ENCODE data around the gene COG4.

COG4 gene

DNA sequence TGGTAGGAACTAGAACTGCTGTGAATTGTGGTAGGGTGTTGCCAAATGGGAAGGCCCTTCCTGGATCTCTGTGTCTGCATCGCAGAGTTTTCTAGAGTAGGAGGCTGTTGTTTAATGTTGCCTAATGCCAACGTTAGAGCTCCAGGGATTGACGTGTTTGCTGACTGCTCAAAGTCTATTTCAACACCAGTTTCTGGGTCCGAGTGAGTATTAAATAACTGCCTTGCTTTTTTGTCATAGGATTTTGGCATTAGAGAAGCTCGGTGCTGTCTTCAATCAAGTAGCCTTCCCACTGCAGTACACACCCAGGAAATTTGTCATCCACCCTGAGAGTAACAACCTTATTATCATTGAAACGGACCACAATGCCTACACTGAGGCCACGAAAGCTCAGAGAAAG, 40.3 kb upstream of the COG4 start:
- Histone ChIP-seq H2AFZ (ENCODE audit: low read depth, low read length) (no peak overlapping the region), H3K9ac (ENCODE audit: low read length) (no peak overlapping the region), H3K4me1 (ENCODE audit: low read length) (no peaks in the 10 kb centered on the region), H3K79me2 (ENCODE audit: low read length) (peaks cover 39% of the 10 kb centered on the region), H3K36me3 (replicated peaks; ENCODE audit: low read depth, low read length) (peaks cover 82% of the 10 kb centered on the region), H4K20me1 (ENCODE audit: insufficient read depth, low read length) (peaks cover 52% of the 10 kb centered on the region), H3K27me3 (ENCODE audit: low read depth, low read length) (no peaks in the 10 kb centered on the region), H3K27ac (ENCODE audit: low read length) (no peak overlapping the region), H3K4me3 (ENCODE audit: low read length) (no peak overlapping the region), H3K9me3 (ENCODE audit: insufficient read depth, low read length) (no peaks in the 10 kb centered on the region), H3K4me2 (ENCODE audit: low read length) (no peak overlapping the region)
- TF ChIP-seq, protein P1, sequence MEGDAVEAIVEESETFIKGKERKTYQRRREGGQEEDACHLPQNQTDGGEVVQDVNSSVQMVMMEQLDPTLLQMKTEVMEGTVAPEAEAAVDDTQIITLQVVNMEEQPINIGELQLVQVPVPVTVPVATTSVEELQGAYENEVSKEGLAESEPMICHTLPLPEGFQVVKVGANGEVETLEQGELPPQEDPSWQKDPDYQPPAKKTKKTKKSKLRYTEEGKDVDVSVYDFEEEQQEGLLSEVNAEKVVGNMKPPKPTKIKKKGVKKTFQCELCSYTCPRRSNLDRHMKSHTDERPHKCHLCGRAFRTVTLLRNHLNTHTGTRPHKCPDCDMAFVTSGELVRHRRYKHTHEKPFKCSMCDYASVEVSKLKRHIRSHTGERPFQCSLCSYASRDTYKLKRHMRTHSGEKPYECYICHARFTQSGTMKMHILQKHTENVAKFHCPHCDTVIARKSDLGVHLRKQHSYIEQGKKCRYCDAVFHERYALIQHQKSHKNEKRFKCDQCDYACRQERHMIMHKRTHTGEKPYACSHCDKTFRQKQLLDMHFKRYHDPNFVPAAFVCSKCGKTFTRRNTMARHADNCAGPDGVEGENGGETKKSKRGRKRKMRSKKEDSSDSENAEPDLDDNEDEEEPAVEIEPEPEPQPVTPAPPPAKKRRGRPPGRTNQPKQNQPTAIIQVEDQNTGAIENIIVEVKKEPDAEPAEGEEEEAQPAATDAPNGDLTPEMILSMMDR (IDR thresholded peaks at IDR 0.05; ENCODE audit: low read depth, low read length) = no peak
- no peak for TF ChIP-seq EZH2phosphoT487 (IDR thresholded peaks at IDR 0.05; ENCODE audit: low read depth)

DNA sequence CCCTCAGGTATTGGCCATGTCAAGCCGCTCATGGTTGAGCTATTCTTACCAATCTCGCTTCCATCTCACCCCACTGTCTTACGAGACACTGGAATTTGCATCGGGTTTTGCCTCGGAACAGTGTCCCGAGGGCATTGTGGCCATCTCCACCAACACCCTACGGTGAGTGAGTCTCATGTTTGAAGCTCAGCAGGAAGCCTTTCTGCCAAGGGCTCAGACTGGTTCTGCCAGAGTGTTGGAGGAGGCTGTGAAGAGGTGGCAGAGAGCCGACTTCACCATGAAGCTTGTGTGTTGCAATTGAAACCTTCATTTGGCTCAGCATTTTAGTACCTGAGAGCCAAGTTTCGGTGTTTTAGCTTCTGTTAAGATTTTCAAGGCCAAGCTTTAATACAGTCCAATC, 38.3 kb upstream of the COG4 start:
- Histone ChIP-seq H3K9ac (ENCODE audit: low read length) (no peak overlapping the region), H3K4me2 (ENCODE audit: low read length) (no peak overlapping the region), H4K20me1 (ENCODE audit: insufficient read depth, low read length) (peaks cover 45% of the 10 kb centered on the region), H3K79me2 (ENCODE audit: low read length) (peaks cover 46% of the 10 kb centered on the region), H3K27me3 (ENCODE audit: low read depth, low read length) (no peaks in the 10 kb centered on the region), H3K4me1 (ENCODE audit: low read length) (no peaks in the 10 kb centered on the region), H3K27ac (ENCODE audit: low read length) (no peak overlapping the region), H3K9me3 (ENCODE audit: insufficient read depth, low read length) (no peaks in the 10 kb centered on the region), H3K4me3 (ENCODE audit: low read length) (no peak overlapping the region), H3K36me3 (replicated peaks; ENCODE audit: low read depth, low read length) (peaks cover 85% of the 10 kb centered on the region), H2AFZ (ENCODE audit: low read depth, low read length) (no peak overlapping the region)
- TF ChIP-seq, protein P1 (IDR thresholded peaks at IDR 0.05; ENCODE audit: low read depth, low read length) = no peak
- TF ChIP-seq EZH2phosphoT487 (IDR thresholded peaks at IDR 0.05; ENCODE audit: low read depth) = no peak

DNA sequence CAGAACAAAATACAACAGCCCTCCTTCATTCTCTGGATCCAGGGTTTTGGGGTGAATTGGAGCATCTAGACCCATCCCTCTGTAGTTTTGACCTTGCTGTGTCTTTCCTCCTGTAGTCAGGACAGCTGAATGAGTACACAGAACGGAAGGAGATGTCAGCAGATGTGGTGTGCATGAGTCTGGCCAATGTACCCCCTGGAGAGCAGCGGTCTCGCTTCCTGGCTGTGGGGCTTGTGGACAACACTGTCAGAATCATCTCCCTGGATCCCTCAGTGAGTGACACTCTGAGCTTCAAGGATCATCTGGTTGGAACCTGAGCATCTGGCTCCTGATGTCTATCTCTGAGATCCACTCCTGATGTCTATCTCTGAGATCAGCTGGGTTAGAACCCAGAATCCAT, 32.7 kb upstream of the COG4 start:
- H3K27me3 ChIP-seq (ENCODE audit: low read depth, low read length) = no peaks in the 10 kb centered on the region
- H4K20me1 ChIP-seq (ENCODE audit: insufficient read depth, low read length) = peaks cover 66% of the 10 kb centered on the region
- H3K9me3 ChIP-seq (ENCODE audit: insufficient read depth, low read length) = no peaks in the 10 kb centered on the region
- H3K9ac ChIP-seq (ENCODE audit: low read length) = no peak overlapping the region
- no peak overlapping the region for H2AFZ ChIP-seq (ENCODE audit: low read depth, low read length)
- H3K4me1 ChIP-seq (ENCODE audit: low read length) = no peaks in the 10 kb centered on the region
- H3K36me3 ChIP-seq (replicated peaks; ENCODE audit: low read depth, low read length) = peaks cover 84% of the 10 kb centered on the region
- no peak overlapping the region for H3K4me2 ChIP-seq (ENCODE audit: low read length)
- TF ChIP-seq, protein P1 (IDR thresholded peaks at IDR 0.05; ENCODE audit: low read depth, low read length) = no peak
- no peak for TF ChIP-seq EZH2phosphoT487 (IDR thresholded peaks at IDR 0.05; ENCODE audit: low read depth)
- peaks cover 71% of the 10 kb centered on the region for H3K79me2 ChIP-seq (ENCODE audit: low read length)
- no peak overlapping the region for H3K4me3 ChIP-seq (ENCODE audit: low read length)
- H3K27ac ChIP-seq (ENCODE audit: low read length) = no peak overlapping the region

DNA sequence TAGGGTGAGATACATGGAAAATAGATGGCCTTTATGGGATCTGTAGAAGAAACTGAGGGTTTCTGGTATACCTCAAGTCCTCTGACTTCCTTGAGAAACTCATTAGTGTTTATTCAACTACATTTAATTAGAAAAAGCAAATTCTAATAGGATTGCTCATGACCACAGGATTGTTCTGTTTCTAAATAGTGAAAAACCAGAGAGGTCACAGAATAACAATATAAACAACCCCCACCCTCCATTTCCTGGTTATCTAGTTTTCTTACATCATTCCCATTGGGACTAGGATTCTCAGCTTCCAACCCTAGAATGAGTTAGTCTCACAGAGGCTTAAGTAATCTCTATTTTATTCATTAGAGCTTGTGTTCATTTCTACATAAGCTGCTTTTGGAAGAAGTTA, 30.3 kb upstream of the COG4 start:
- Histone ChIP-seq H3K27me3 (ENCODE audit: low read depth, low read length) (no peaks in the 10 kb centered on the region), H3K9me3 (ENCODE audit: insufficient read depth, low read length) (no peaks in the 10 kb centered on the region), H3K9ac (ENCODE audit: low read length) (no peak overlapping the region), H3K79me2 (ENCODE audit: low read length) (peaks cover 85% of the 10 kb centered on the region), H4K20me1 (ENCODE audit: insufficient read depth, low read length) (peaks cover 72% of the 10 kb centered on the region), H3K4me1 (ENCODE audit: low read length) (no peaks in the 10 kb centered on the region), H3K4me2 (ENCODE audit: low read length) (no peak overlapping the region), H3K36me3 (replicated peaks; ENCODE audit: low read depth, low read length) (peaks cover 85% of the 10 kb centered on the region), H2AFZ (ENCODE audit: low read depth, low read length) (no peak overlapping the region), H3K4me3 (ENCODE audit: low read length) (no peak overlapping the region), H3K27ac (ENCODE audit: low read length) (no peak overlapping the region)
- TF ChIP-seq, protein P1 (IDR thresholded peaks at IDR 0.05; ENCODE audit: low read depth, low read length) = no peak
- TF ChIP-seq EZH2phosphoT487 (IDR thresholded peaks at IDR 0.05; ENCODE audit: low read depth) = no peak
